GM23248 (cell line): ENCODE data around the gene SYTL4. TPM values are rescaled to one million over a fixed set of nuclear protein-coding genes. Genes with fewer than 3 reads are reported as not detected.

Source experiments
- DNase-seq: peaks from one replicate; pipeline ENCODE4 v3.0.0-alpha.2; 2015
- H2AFZ ChIP-seq: fragments of 200-600 bp; sonication (generic); 2 replicates; pipeline ENCODE4 v1.6.1; 2016; ENCODE audit warnings: antibody characterized with exemption
- H3F3A ChIP-seq: fragments of 200-600 bp; sonication (generic); 2 replicates; pipeline ENCODE4 v1.6.1; 2016; ENCODE audit warnings: mild to moderate bottlenecking, antibody characterized with exemption, mixed run types; ENCODE audit not compliant: insufficient read depth
- H3K27ac ChIP-seq: fragments of 200-600 bp; sonication (generic); 2 replicates; pipeline ENCODE4 v1.5.1; 2016; ENCODE audit warnings: mild to moderate bottlenecking
- H3K27me3 ChIP-seq: fragments of 200-600 bp; sonication (generic); replicated peaks from 2 replicates; pipeline ENCODE4 v1.6.1; 2016; ENCODE audit warnings: mild to moderate bottlenecking; ENCODE audit not compliant: insufficient read depth
- H3K36me3 ChIP-seq: fragments of 200-600 bp; sonication (generic); 2 replicates; pipeline ENCODE4 v1.6.1; 2016; ENCODE audit warnings: low read depth, mild to moderate bottlenecking
- H3K4me1 ChIP-seq: fragments of 200-600 bp; sonication (generic); 2 replicates; pipeline ENCODE4 v1.6.1; 2016; ENCODE audit warnings: mild to moderate bottlenecking; ENCODE audit not compliant: insufficient read depth
- H3K4me2 ChIP-seq: fragments of 200-600 bp; sonication (generic); one replicate; pipeline ENCODE4 v1.6.1; 2016; ENCODE audit warnings: mild to moderate bottlenecking; ENCODE audit not compliant: unreplicated experiment
- H3K4me3 ChIP-seq: fragments of 200-600 bp; sonication (generic); 2 replicates; pipeline ENCODE4 v1.5.1; 2016; ENCODE audit warnings: mild to moderate bottlenecking
- H3K79me2 ChIP-seq: fragments of 200-600 bp; sonication (generic); 2 replicates; pipeline ENCODE4 v1.6.1; 2016; ENCODE audit warnings: mild to moderate bottlenecking; ENCODE audit not compliant: insufficient read depth
- H3K9ac ChIP-seq: fragments of 200-600 bp; sonication (generic); 2 replicates; pipeline ENCODE4 v1.6.1; 2016; ENCODE audit warnings: mild to moderate bottlenecking
- H3K9me2 ChIP-seq: fragments of 200-600 bp; sonication (generic); 2 replicates; pipeline ENCODE4 v1.6.1; 2016; ENCODE audit warnings: mixed run types, mild to moderate bottlenecking, moderate library complexity; ENCODE audit not compliant: insufficient read depth
- H3K9me3 ChIP-seq: fragments of 200-600 bp; sonication (generic); one replicate; pipeline ENCODE4 v1.6.1; 2017; ENCODE audit warnings: low read depth
- H4K20me1 ChIP-seq: fragments of 200-600 bp; sonication (generic); 2 replicates; pipeline ENCODE4 v1.6.0; 2016; ENCODE audit not compliant: insufficient read depth
- EZH2 ChIP-seq: fragments of 200-600 bp; sonication (generic); IDR thresholded peaks from 2 replicates; pipeline ENCODE4 v1.6.1; 2018; ENCODE audit warnings: antibody characterized with exemption, mild to moderate bottlenecking; ENCODE audit not compliant: insufficient read depth, poor library complexity, severe bottlenecking
- EZH2phosphoT487 ChIP-seq: fragments of 200-600 bp; sonication (generic); IDR thresholded peaks from 2 replicates; pipeline ENCODE4 v1.6.1; 2018; ENCODE audit warnings: antibody characterized with exemption, moderate library complexity, mild to moderate bottlenecking, low read depth; ENCODE audit not compliant: insufficient read depth
- WGBS, 2 experiments: methylation state at CpG; one replicate each; pipeline ENCODE4 v1.1.6; 2015 to 2017; ENCODE audit warnings: low lambda C conversion rate in 2 of 2, low coverage in 1 of 2; ENCODE audit errors: missing lambda C conversion rate in 2 of 2; 5-methylcytosine and 5-hydroxymethylcytosine counted together
- in situ Hi-C: fragments of 300-500 bp; cut with MboI; formaldehyde crosslinking; loops from 2 replicates; pipeline ENCODE4 v1.15.0; 2020
- polyA plus RNA-seq: library from polyadenylated mRNA; unstranded; fragments of >200 nt; fragmentation: Nextera tagmentation; extraction: Ambion mirVana; gene quantifications from 2 replicates; pipeline ENCODE4 v1.2.1, GENCODE V29; 2016
- total RNA-seq: library from RNA; depleted of rRNA; stranded (reverse); fragments of >200 nt; shearing (Covaris generic); gene quantifications from 2 replicates; pipeline ENCODE4 v1.2.3, GENCODE V29; 2014; rRNA removed

SYTL4 gene
- total and polyA plus RNA-seq, 2 experiments from 2014 or later: 1.6 to 3.2 TPM

- WGBS, 2 experiments: 62 to 66% methylated on average over 5 of the region's 5 CpGs
- H3K4me3 ChIP-seq: no peak overlapping the region
- no peak overlapping the region for H3K4me2 ChIP-seq
- in situ Hi-C loops: no loop called here
- H3F3A ChIP-seq: no peaks in the 10 kb centered on the region
- no peak overlapping the region for H3K27ac ChIP-seq
- no peaks in the 10 kb centered on the region for H3K36me3 ChIP-seq
- H3K9me3 ChIP-seq: no peaks in the 10 kb centered on the region
- no peak overlapping the region for H2AFZ ChIP-seq
- H3K9ac ChIP-seq: no peak overlapping the region
- H3K9me2 ChIP-seq: no peaks in the 10 kb centered on the region
- no peak for DNase-seq
- TF ChIP-seq EZH2phosphoT487 (no peak), EZH2 (no peak)
- no peaks in the 10 kb centered on the region for H3K79me2 ChIP-seq
- H3K27me3 ChIP-seq: no peaks in the 10 kb centered on the region
- H4K20me1 ChIP-seq: no peaks in the 10 kb centered on the region
- H3K4me1 ChIP-seq: no peaks in the 10 kb centered on the region
Observed at GRCh38 chrX:100625985-100626491, 105.9 kb downstream of the SYTL4 start.

Other genes with a start within 250 kb of the SYTL4 start
- gene TNMD, start 147.2 kb downstream of the SYTL4 start, total RNA-seq: not detected in 2 replicates
- gene TNMD, start 147.2 kb downstream of the SYTL4 start, polyA plus RNA-seq: not detected in 2 replicates
- gene TSPAN6, start 95.3 kb downstream of the SYTL4 start, total RNA-seq: 24.3 and 29.3 TPM in 2 replicates
- 36.5 and 37.8 TPM in 2 replicates for gene TSPAN6, start 95.3 kb downstream of the SYTL4 start, polyA plus RNA-seq
- gene SRPX2, start 87.9 kb downstream of the SYTL4 start, total RNA-seq: 36.5 and 36.7 TPM in 2 replicates
- gene SRPX2, start 87.9 kb downstream of the SYTL4 start, polyA plus RNA-seq: 40.3 and 40.4 TPM in 2 replicates
- gene CSTF2, start 88.3 kb upstream of the SYTL4 start, total RNA-seq: 11.8 and 12.3 TPM in 2 replicates
- gene CSTF2, start 88.3 kb upstream of the SYTL4 start, polyA plus RNA-seq: 15.3 and 15.7 TPM in 2 replicates
- gene NOX1, start 142.2 kb upstream of the SYTL4 start, total RNA-seq: not detected in 2 replicates
- 0.16 and 0.18 TPM in 2 replicates for gene NOX1, start 142.2 kb upstream of the SYTL4 start, polyA plus RNA-seq
- not detected in 2 replicates for gene XKRX, start 196.8 kb upstream of the SYTL4 start, total RNA-seq
- gene XKRX, start 196.8 kb upstream of the SYTL4 start, polyA plus RNA-seq: not detected in 2 replicates
- not detected in 2 replicates for gene ARL13A, start 237.6 kb upstream of the SYTL4 start, total RNA-seq
- gene ARL13A, start 237.6 kb upstream of the SYTL4 start, polyA plus RNA-seq: not detected in 2 replicates